ENCODE data around the gene LCA5L. TPM values are rescaled to one million over a fixed set of nuclear protein-coding genes. Genes with fewer than 3 reads are reported as not detected.

The LCA5L gene
- total and polyA plus RNA-seq, 2 of the 13 experiments (the other 11 are each of a cell fraction or from before 2014, with no cell fraction given): 0.13 to 0.55 TPM

DNA sequence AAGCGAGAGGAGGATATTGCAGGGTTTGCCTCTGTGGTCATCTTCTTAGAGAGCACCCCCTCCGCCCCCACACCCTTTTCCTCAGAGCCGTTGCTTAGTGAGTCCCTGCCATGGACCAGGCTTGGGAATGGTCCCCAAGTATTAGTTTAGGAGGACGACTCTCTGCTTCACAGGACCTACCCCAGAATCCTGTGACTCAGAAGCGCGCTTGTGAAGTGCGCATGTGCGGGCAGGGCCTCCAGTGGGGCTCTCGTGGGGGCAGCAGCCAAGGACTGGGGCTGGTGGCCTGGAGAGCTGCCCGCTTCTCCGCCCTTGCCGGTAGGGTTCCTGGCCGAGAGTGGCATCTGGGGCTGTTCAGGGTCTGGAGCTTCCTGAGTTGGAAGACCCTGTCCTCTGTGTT, 59.4 kb downstream of the LCA5L start (continued):
- TF ChIP-seq, protein P1, sequence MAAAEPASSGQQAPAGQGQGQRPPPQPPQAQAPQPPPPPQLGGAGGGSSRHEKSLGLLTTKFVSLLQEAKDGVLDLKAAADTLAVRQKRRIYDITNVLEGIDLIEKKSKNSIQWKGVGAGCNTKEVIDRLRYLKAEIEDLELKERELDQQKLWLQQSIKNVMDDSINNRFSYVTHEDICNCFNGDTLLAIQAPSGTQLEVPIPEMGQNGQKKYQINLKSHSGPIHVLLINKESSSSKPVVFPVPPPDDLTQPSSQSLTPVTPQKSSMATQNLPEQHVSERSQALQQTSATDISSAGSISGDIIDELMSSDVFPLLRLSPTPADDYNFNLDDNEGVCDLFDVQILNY (CRISPR knock-in tag; conservative IDR thresholded peaks at IDR 0.05): no peak
- no peak for TF ChIP-seq ATF7-NPFF (CRISPR knock-in tag; IDR thresholded peaks at IDR 0.05; ENCODE audit: low read depth)
- TF ChIP-seq, protein P2, sequence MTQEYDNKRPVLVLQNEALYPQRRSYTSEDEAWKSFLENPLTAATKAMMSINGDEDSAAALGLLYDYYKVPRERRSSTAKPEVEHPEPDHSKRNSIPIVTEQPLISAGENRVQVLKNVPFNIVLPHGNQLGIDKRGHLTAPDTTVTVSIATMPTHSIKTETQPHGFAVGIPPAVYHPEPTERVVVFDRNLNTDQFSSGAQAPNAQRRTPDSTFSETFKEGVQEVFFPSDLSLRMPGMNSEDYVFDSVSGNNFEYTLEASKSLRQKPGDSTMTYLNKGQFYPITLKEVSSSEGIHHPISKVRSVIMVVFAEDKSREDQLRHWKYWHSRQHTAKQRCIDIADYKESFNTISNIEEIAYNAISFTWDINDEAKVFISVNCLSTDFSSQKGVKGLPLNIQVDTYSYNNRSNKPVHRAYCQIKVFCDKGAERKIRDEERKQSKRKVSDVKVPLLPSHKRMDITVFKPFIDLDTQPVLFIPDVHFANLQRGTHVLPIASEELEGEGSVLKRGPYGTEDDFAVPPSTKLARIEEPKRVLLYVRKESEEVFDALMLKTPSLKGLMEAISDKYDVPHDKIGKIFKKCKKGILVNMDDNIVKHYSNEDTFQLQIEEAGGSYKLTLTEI (CRISPR knock-in tag; conservative IDR thresholded peaks at IDR 0.05): no peak
- TF ChIP-seq SYNCRIP (IDR thresholded peaks at IDR 0.05; ENCODE audit: insufficient read depth, low read depth, low read length): no peak
- no peak for TF ChIP-seq SOX13 (IDR thresholded peaks at IDR 0.05)
- 0 out of 4 replicates have a peak, but pooled peaks of 1 of the 2 experiments have one; percentile 17 for TF ChIP-seq SOX13 (CRISPR knock-in tag; conservative IDR thresholded peaks at IDR 0.05 in 1 of 2, IDR thresholded peaks at IDR 0.05 in 1 of 2)
- no peak for TF ChIP-seq RFX3 (CRISPR knock-in tag; IDR thresholded peaks at IDR 0.05)
- TF ChIP-seq AGO1 (IDR thresholded peaks at IDR 0.05; ENCODE audit: low read depth, low read length, poor library complexity, severe bottlenecking): peak; percentile 3
- no peak for TF ChIP-seq ZNF230 (CRISPR knock-in tag; IDR thresholded peaks at IDR 0.05)
- peak; percentile 63 for TF ChIP-seq AGO2 (optimal IDR thresholded peaks at IDR 0.05; ENCODE audit: low read depth, low read length)
- TF ChIP-seq ZNF891 (CRISPR knock-in tag; IDR thresholded peaks at IDR 0.05): no peak
- TF ChIP-seq PRPF4 (IDR thresholded peaks at IDR 0.05; ENCODE audit: low read depth, low read length, poor library complexity, severe bottlenecking): no peak
- TF ChIP-seq ZC3H4 (CRISPR knock-in tag; IDR thresholded peaks at IDR 0.05; ENCODE audit: borderline replicate concordance): peak; percentile 86; the same call in 1 of the 2 replicates
- no peak for TF ChIP-seq ZNF431 (CRISPR knock-in tag; IDR thresholded peaks at IDR 0.05; ENCODE audit: borderline replicate concordance, low read depth)
- TF ChIP-seq, protein P3, sequence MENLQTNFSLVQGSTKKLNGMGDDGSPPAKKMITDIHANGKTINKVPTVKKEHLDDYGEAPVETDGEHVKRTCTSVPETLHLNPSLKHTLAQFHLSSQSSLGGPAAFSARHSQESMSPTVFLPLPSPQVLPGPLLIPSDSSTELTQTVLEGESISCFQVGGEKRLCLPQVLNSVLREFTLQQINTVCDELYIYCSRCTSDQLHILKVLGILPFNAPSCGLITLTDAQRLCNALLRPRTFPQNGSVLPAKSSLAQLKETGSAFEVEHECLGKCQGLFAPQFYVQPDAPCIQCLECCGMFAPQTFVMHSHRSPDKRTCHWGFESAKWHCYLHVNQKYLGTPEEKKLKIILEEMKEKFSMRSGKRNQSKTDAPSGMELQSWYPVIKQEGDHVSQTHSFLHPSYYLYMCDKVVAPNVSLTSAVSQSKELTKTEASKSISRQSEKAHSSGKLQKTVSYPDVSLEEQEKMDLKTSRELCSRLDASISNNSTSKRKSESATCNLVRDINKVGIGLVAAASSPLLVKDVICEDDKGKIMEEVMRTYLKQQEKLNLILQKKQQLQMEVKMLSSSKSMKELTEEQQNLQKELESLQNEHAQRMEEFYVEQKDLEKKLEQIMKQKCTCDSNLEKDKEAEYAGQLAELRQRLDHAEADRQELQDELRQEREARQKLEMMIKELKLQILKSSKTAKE (CRISPR knock-in tag; IDR thresholded peaks at IDR 0.05; ENCODE audit: borderline replicate concordance): no peak
- no peak for TF ChIP-seq ZFP37 (CRISPR knock-in tag; IDR thresholded peaks at IDR 0.05; ENCODE audit: borderline replicate concordance)
- TF ChIP-seq RBM22 (optimal IDR thresholded peaks at IDR 0.05; ENCODE audit: low read length): peak; percentile 86
- TF ChIP-seq, protein P4, sequence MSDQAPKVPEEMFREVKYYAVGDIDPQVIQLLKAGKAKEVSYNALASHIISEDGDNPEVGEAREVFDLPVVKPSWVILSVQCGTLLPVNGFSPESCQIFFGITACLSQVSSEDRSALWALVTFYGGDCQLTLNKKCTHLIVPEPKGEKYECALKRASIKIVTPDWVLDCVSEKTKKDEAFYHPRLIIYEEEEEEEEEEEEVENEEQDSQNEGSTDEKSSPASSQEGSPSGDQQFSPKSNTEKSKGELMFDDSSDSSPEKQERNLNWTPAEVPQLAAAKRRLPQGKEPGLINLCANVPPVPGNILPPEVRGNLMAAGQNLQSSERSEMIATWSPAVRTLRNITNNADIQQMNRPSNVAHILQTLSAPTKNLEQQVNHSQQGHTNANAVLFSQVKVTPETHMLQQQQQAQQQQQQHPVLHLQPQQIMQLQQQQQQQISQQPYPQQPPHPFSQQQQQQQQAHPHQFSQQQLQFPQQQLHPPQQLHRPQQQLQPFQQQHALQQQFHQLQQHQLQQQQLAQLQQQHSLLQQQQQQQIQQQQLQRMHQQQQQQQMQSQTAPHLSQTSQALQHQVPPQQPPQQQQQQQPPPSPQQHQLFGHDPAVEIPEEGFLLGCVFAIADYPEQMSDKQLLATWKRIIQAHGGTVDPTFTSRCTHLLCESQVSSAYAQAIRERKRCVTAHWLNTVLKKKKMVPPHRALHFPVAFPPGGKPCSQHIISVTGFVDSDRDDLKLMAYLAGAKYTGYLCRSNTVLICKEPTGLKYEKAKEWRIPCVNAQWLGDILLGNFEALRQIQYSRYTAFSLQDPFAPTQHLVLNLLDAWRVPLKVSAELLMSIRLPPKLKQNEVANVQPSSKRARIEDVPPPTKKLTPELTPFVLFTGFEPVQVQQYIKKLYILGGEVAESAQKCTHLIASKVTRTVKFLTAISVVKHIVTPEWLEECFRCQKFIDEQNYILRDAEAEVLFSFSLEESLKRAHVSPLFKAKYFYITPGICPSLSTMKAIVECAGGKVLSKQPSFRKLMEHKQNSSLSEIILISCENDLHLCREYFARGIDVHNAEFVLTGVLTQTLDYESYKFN (CRISPR knock-in tag; conservative IDR thresholded peaks at IDR 0.05): no peak
